Measurements from ENCODE around the gene MAP3K4. TPM values are rescaled to one million over a fixed set of nuclear protein-coding genes. Genes with fewer than 3 reads are reported as not detected.

The MAP3K4 gene
- total RNA-seq, 1 donor from 2014 or later, result 56.7 TPM

DNA sequence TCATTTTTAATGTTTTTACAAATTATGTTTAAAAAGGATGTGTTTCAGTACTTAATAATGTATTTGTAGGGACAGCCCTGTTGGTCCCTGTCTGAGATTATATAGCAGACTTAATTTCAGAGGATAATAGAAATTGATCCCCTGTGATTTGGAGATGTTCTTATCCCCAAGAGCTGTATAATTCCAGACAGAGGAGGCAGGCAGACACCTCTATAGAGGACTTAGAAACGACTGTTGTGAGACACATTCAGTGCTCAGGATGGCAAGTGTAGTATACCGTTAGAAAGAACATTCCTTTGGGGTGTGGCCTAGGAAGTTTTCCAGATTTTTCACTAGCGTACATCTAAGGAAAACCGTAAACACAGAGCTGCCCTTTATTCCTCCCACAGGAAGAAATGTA, 117.8 kb downstream of the MAP3K4 start:
- intact Hi-C loops (cut with DNase I), result no loop called here
- Histone ChIP-seq H3K27ac (no peak overlapping the region), H3K4me3 (no peak overlapping the region), H3K9me3 (no peaks in the 10 kb centered on the region), H3K4me1 (no peaks in the 10 kb centered on the region), H3K36me3 (peaks cover 0 to 77% of the 10 kb centered on the region in 2 donors), H3K27me3 (no peaks in the 10 kb centered on the region)
- TF ChIP-seq POLR2AphosphoS5 (IDR thresholded peaks at IDR 0.05; ENCODE audit: insufficient read depth in 1 of 2, low read depth in 1 of 2), result no peak
- TF ChIP-seq POLR2A (IDR thresholded peaks at IDR 0.05), result no peak
- TF ChIP-seq, protein P1, sequence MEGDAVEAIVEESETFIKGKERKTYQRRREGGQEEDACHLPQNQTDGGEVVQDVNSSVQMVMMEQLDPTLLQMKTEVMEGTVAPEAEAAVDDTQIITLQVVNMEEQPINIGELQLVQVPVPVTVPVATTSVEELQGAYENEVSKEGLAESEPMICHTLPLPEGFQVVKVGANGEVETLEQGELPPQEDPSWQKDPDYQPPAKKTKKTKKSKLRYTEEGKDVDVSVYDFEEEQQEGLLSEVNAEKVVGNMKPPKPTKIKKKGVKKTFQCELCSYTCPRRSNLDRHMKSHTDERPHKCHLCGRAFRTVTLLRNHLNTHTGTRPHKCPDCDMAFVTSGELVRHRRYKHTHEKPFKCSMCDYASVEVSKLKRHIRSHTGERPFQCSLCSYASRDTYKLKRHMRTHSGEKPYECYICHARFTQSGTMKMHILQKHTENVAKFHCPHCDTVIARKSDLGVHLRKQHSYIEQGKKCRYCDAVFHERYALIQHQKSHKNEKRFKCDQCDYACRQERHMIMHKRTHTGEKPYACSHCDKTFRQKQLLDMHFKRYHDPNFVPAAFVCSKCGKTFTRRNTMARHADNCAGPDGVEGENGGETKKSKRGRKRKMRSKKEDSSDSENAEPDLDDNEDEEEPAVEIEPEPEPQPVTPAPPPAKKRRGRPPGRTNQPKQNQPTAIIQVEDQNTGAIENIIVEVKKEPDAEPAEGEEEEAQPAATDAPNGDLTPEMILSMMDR (IDR thresholded peaks at IDR 0.05), result no peak
- DNase-seq (ENCODE audit: extremely low spot score in 2 of 2), result no peak

DNA sequence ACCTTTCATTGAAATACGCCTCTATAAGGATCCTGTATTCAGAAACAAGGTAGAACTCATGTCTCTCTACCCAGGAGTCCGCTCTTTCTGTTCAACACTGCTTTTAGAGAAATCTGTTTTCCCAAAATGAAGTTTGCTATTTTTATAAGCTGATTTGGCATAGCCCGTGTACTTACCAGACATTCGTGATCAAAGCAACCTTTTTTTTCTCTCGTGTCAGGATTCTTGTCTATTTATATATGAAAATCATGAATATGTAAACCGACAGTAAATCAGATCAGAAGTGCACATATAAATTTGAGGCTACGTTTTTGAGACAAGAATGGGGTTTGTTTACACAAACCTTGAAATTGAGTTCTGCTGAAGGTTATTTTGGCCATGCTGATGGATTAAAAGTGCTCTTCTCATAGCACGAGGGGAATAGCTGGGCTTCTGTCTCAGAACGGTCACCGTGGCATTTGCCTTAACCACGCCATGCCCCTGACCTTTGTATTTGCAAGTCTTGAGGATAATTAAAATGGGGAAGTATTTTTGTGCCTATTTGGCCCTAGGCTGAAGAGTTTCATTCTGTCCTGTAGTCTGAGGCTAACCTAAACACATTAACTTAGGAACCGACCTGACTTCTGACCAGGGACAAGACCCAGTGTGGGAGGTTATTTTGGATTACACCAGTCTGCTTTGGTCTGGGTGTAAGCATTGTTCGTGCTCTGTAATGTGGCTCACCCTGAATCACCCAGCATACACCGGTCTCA, 118.6 kb downstream of the MAP3K4 start:
- no peaks in the 10 kb centered on the region for H3K4me1 ChIP-seq
- no peaks in the 10 kb centered on the region for H3K9me3 ChIP-seq
- DNase-seq (ENCODE audit: extremely low spot score in 2 of 2), result no peak
- intact Hi-C loops (cut with DNase I), result no loop called here
- TF ChIP-seq POLR2A (IDR thresholded peaks at IDR 0.05), result no peak
- TF ChIP-seq, protein P1 (IDR thresholded peaks at IDR 0.05), result no peak
- TF ChIP-seq POLR2AphosphoS5 (IDR thresholded peaks at IDR 0.05; ENCODE audit: insufficient read depth in 1 of 2, low read depth in 1 of 2), result no peak
- no peaks in the 10 kb centered on the region for H3K27me3 ChIP-seq
- peaks cover 0 to 85% of the 10 kb centered on the region in 2 donors for H3K36me3 ChIP-seq
- no peak overlapping the region for H3K27ac ChIP-seq
- H3K4me3 ChIP-seq, result no peak overlapping the region

DNA sequence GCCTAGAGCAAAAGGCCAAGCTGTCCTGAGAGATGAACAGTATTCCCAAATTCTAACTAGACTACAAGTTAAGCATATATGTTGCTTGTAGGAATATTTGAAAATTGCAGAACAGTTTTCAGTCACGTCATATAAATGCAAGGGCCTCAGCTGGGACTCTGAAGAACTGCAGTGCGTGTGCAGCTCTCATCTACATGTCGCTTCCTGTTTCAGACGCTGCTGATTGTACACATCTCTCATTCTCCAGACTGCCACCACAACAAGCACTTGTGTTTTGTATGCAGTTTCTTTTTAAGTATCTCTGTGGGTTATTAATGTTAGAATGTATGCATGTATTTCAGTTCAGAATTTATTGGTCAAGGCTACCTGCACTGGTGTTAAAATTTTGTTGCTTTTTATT, 119.7 kb downstream of the MAP3K4 start:
- peaks cover 0 to 96% of the 10 kb centered on the region in 2 donors for H3K36me3 ChIP-seq

DNA sequence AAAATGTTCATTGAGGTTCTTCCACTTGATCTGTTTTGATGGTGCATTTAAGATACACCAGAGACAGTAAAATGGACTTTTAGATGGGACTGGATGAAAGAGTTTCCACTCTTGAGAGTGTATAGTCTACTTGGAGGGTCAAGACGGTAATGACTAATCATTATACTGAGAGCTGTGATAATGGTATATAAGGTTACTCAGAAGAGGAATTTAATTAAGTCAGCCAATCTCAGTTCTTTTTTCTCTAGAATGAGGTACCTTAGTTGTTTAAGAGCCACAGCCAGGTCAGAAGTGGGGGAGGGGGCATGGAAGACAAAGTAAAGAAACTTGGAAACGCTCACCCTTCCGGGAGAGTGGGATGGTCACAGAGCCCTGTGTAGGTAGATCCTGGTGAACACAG, 123.9 kb downstream of the MAP3K4 start:
- DNase-seq (ENCODE audit: extremely low spot score in 2 of 2), result no peak
- intact Hi-C loops (cut with DNase I), result no loop called here
- H3K4me3 ChIP-seq, result no peak overlapping the region
- H3K4me1 ChIP-seq, result no peaks in the 10 kb centered on the region
- H3K9me3 ChIP-seq, result no peaks in the 10 kb centered on the region
- TF ChIP-seq POLR2AphosphoS5 (IDR thresholded peaks at IDR 0.05; ENCODE audit: insufficient read depth in 1 of 2, low read depth in 1 of 2) (no peak), POLR2A (IDR thresholded peaks at IDR 0.05) (no peak)
- TF ChIP-seq, protein P1 (IDR thresholded peaks at IDR 0.05), result no peak
- H3K27me3 ChIP-seq, result no peaks in the 10 kb centered on the region
- no peak overlapping the region for H3K27ac ChIP-seq
- H3K36me3 ChIP-seq, result peaks cover 0 to 92% of the 10 kb centered on the region in 2 donors

More for the DNA sequence above, 119.7 kb downstream of the MAP3K4 start:
- no peaks in the 10 kb centered on the region for H3K4me1 ChIP-seq
- H3K27ac ChIP-seq, result no peak overlapping the region
- intact Hi-C loops (cut with DNase I), result no loop called here
- H3K27me3 ChIP-seq, result no peaks in the 10 kb centered on the region
- TF ChIP-seq POLR2A (IDR thresholded peaks at IDR 0.05), result no peak
- no peak for TF ChIP-seq POLR2AphosphoS5 (IDR thresholded peaks at IDR 0.05; ENCODE audit: insufficient read depth in 1 of 2, low read depth in 1 of 2)
- TF ChIP-seq, protein P1 (IDR thresholded peaks at IDR 0.05), result no peak
- no peak overlapping the region for H3K4me3 ChIP-seq
- DNase-seq (ENCODE audit: extremely low spot score in 2 of 2), result no peak
- H3K9me3 ChIP-seq, result no peaks in the 10 kb centered on the region

DNA sequence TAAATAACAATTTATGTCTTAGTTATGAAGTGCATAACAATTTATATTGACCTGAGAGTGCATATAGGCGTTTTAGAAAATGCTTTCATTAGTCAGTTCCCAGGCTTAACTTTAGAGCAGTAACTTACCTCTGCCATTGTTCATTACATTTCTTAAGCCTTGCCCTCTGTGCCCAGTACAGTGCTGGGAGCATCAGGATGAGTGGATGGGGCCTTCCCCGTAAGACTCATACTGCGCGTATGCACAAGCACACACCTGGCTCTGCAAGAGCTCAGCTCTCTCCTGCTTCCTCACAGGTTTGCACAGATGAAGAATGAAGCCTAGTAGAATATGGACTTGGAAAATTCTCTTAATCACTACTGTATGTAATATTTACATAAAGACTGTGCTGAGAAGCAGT, 125.0 kb downstream of the MAP3K4 start:
- H3K36me3 ChIP-seq, result peaks cover 0 to 85% of the 10 kb centered on the region in 2 donors

More for the DNA sequence above, 125.0 kb downstream of the MAP3K4 start:
- no peak overlapping the region for H3K27ac ChIP-seq
- H3K27me3 ChIP-seq, result no peaks in the 10 kb centered on the region
- no peaks in the 10 kb centered on the region for H3K9me3 ChIP-seq
- no peaks in the 10 kb centered on the region for H3K4me1 ChIP-seq
- no peak for DNase-seq (ENCODE audit: extremely low spot score in 2 of 2)
- intact Hi-C loops (cut with DNase I), result no loop called here
- no peak for TF ChIP-seq POLR2AphosphoS5 (IDR thresholded peaks at IDR 0.05; ENCODE audit: insufficient read depth in 1 of 2, low read depth in 1 of 2)
- no peak for TF ChIP-seq POLR2A (IDR thresholded peaks at IDR 0.05)
- TF ChIP-seq, protein P1 (IDR thresholded peaks at IDR 0.05), result no peak
- no peak overlapping the region for H3K4me3 ChIP-seq

Measured in vagina (tissue), 2 donors.